DND-41 (cell line): ENCODE data around the gene GRID2IP.

Experiments used
- ATAC-seq: fragments of 200-7000 bp; cut with Tn5 transposase; 3 replicates; pipeline ENCODE4 v1.9.1; 2021; ENCODE audit warnings: low read depth; ENCODE audit not compliant: insufficient read depth
- DNase-seq: peaks from one replicate; pipeline ENCODE4 v3.0.0-alpha.2; 2020
- H2AFZ ChIP-seq: 2 replicates; pipeline ENCODE4 v1.6.0; 2012; ENCODE audit warnings: low read depth, low read length
- H3K27ac ChIP-seq: 2 replicates; pipeline ENCODE4 v1.5.1; 2012; ENCODE audit warnings: low read length, inconsistent platforms
- H3K27me3 ChIP-seq: fragments of 200-600 bp; sonication (generic); 2 replicates; pipeline ENCODE4 v1.6.0; 2012; ENCODE audit warnings: low read length, mild to moderate bottlenecking, inconsistent platforms; ENCODE audit not compliant: insufficient read depth, poor library complexity
- H3K36me3 ChIP-seq: 2 replicates; pipeline ENCODE4 v1.5.1; 2012; ENCODE audit warnings: low read length, inconsistent platforms; ENCODE audit not compliant: insufficient read depth
- H3K4me1 ChIP-seq: 2 replicates; pipeline ENCODE4 v1.5.1; 2012; ENCODE audit warnings: mild to moderate bottlenecking, low read length; ENCODE audit not compliant: insufficient read depth
- H3K4me2 ChIP-seq: 2 replicates; pipeline ENCODE4 v1.6.0; 2012; ENCODE audit warnings: mild to moderate bottlenecking, moderate library complexity, low read length, inconsistent platforms; ENCODE audit not compliant: insufficient read depth
- H3K4me3 ChIP-seq, 2 experiments: fragments of 200-600 bp in 1 of 2; shearing (Covaris generic) in 1 of 2; 2 replicates each; pipeline ENCODE4 v1.5.1; 2012 to 2016; ENCODE audit warnings: inconsistent platforms in 2 of 2, low read length in 2 of 2, mild to moderate bottlenecking in 2 of 2, low read depth in 1 of 2, moderate library complexity in 1 of 2
- H3K79me2 ChIP-seq: 2 replicates; pipeline ENCODE4 v1.6.0; 2012; ENCODE audit warnings: low read length, inconsistent platforms; ENCODE audit not compliant: insufficient read depth
- H3K9ac ChIP-seq: 2 replicates; pipeline ENCODE4 v1.6.0; 2012; ENCODE audit warnings: low read depth, mild to moderate bottlenecking, inconsistent platforms, low read length, moderate library complexity
- H3K9me3 ChIP-seq: 2 replicates; pipeline ENCODE4 v1.5.1; 2012; ENCODE audit warnings: low read length, moderate library complexity, mild to moderate bottlenecking, inconsistent platforms; ENCODE audit not compliant: insufficient read depth, severe bottlenecking
- H4K20me1 ChIP-seq: 2 replicates; pipeline ENCODE4 v1.6.0; 2012; ENCODE audit warnings: low read length; ENCODE audit not compliant: insufficient read depth
- EZH2 ChIP-seq: IDR thresholded peaks from 3 replicates; pipeline ENCODE4 v1.6.1; 2012; ENCODE audit warnings: borderline replicate concordance, low read depth, mild to moderate bottlenecking, moderate library complexity, low read length, inconsistent platforms; ENCODE audit not compliant: severe bottlenecking
- TF ChIP-seq, protein P1 (sequence below): IDR thresholded peaks from 2 replicates; pipeline ENCODE4 v1.5.1; 2012; ENCODE audit warnings: borderline replicate concordance, low read length, moderate library complexity, mild to moderate bottlenecking; ENCODE audit not compliant: poor library complexity, severe bottlenecking; ENCODE audit errors: extremely low read depth

The GRID2IP gene

DNA sequence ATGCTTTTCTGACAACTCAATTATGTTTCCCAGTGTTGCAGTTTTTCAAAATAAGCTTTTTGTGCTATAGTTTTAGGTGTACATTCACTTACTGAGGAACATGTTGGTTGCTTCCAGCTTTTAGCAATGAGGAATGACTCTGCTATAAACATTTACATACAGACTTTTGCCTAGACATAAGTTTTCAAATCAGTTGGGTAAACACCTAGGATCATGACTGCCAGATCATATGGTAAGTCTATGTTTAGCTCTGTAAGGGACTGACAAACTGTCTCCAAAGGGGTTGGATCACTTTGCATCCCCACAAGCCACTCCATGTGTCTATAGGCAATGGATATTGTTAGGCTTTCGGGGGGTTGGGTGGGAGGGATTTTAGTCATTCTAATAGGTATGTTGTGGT lies 10.8 kb upstream of the GRID2IP start:
- H3K4me1 ChIP-seq: no peaks in the 10 kb centered on the region
- H3K27me3 ChIP-seq: no peaks in the 10 kb centered on the region
- H3K36me3 ChIP-seq: no peaks in the 10 kb centered on the region
- no peak for ATAC-seq
- no peak overlapping the region for H2AFZ ChIP-seq
- no peak for DNase-seq
- no peaks in the 10 kb centered on the region for H3K9me3 ChIP-seq
- no peak overlapping the region for H3K9ac ChIP-seq
- H3K79me2 ChIP-seq: no peaks in the 10 kb centered on the region
- TF ChIP-seq, protein P1, sequence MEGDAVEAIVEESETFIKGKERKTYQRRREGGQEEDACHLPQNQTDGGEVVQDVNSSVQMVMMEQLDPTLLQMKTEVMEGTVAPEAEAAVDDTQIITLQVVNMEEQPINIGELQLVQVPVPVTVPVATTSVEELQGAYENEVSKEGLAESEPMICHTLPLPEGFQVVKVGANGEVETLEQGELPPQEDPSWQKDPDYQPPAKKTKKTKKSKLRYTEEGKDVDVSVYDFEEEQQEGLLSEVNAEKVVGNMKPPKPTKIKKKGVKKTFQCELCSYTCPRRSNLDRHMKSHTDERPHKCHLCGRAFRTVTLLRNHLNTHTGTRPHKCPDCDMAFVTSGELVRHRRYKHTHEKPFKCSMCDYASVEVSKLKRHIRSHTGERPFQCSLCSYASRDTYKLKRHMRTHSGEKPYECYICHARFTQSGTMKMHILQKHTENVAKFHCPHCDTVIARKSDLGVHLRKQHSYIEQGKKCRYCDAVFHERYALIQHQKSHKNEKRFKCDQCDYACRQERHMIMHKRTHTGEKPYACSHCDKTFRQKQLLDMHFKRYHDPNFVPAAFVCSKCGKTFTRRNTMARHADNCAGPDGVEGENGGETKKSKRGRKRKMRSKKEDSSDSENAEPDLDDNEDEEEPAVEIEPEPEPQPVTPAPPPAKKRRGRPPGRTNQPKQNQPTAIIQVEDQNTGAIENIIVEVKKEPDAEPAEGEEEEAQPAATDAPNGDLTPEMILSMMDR: no peak
- H3K4me2 ChIP-seq: no peak overlapping the region
- no peaks in the 10 kb centered on the region for H4K20me1 ChIP-seq
- no peak overlapping the region for H3K27ac ChIP-seq
- no peak overlapping the region for H3K4me3 ChIP-seq

DNA sequence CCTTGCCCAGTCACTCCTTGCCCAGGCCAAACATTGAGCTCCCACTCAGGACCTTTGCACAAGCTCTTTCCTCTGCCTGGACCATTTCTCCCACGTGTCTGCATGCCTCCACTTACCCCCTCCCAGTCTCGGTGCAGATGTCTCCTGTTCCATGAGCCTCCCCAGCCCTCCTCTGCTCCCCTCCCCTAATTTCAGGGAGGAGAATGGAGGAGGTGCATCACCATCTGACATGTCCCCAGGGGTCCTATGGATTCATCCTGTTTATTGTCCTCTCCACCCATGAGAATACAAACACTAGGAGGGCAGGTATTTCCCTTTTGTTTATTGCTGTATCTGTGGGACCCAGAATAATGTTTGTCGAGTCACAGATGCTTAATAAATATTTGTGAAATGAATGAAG lies 8.6 kb upstream of the GRID2IP start:
- ATAC-seq: no peak
- no peak overlapping the region for H3K4me2 ChIP-seq
- H3K79me2 ChIP-seq: no peaks in the 10 kb centered on the region
- TF ChIP-seq, protein P1: no peak
- no peak overlapping the region for H3K27ac ChIP-seq
- no peak for DNase-seq
- no peaks in the 10 kb centered on the region for H3K4me1 ChIP-seq
- no peak overlapping the region for H3K4me3 ChIP-seq
- no peaks in the 10 kb centered on the region for H3K27me3 ChIP-seq
- H3K9ac ChIP-seq: no peak overlapping the region
- H3K9me3 ChIP-seq: no peaks in the 10 kb centered on the region
- H4K20me1 ChIP-seq: no peaks in the 10 kb centered on the region
- H2AFZ ChIP-seq: no peak overlapping the region
- H3K36me3 ChIP-seq: no peaks in the 10 kb centered on the region

DNA sequence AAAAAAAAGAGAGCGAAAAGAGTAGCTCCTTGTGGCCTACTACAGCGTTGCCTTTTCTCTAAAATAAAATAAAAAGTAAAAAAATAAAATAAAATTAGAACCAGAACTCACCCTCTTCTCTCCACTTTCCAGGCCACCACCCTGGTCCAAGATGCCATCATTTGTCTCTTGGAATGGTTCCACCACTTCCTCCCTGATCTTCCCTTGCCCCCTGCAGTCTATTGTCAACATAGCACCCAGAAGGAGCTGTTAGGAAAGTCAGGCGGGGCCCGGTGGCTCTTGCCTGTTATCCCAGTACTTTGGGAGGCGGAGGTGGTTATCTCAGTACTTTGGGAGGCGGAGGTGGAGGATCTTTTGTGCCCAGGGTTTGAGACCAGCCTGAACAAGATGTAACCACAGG lies 7.6 kb upstream of the GRID2IP start:
- H3K4me3 ChIP-seq: no peak overlapping the region
- no peaks in the 10 kb centered on the region for H3K79me2 ChIP-seq
- H4K20me1 ChIP-seq: no peaks in the 10 kb centered on the region
- no peaks in the 10 kb centered on the region for H3K4me1 ChIP-seq
- peak; percentile 70 for ATAC-seq
- TF ChIP-seq EZH2: no peak
- TF ChIP-seq, protein P1: peak; percentile 68
- H3K9ac ChIP-seq: no peak overlapping the region
- H2AFZ ChIP-seq: no peak overlapping the region
- no peaks in the 10 kb centered on the region for H3K27me3 ChIP-seq
- no peaks in the 10 kb centered on the region for H3K36me3 ChIP-seq
- DNase-seq: peak; percentile 30
- H3K9me3 ChIP-seq: no peaks in the 10 kb centered on the region
- no peak overlapping the region for H3K27ac ChIP-seq
- H3K4me2 ChIP-seq: no peak overlapping the region

DNA sequence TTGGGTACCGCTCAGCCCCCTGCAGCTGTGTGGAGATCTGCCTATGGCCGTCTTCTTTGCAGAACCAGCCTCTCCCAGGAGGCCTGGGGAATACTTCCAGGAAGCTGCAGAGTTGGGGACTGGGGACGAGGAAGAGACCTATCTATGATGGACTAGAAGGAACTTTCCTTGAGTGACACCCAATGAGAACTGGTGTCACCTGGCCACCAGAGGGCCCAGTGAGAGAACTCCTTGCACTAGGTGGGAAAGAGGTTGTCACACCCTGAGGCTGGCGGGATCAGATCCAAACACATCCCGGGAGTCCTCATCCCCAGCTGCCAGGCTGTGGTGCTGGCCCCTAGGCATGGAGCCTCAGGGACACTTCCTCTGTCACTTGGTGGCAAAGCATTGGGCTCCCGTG lies 4.9 kb upstream of the GRID2IP start:
- H4K20me1 ChIP-seq: no peaks in the 10 kb centered on the region
- ATAC-seq (no peak), DNase-seq (no peak)
- H3K4me1 ChIP-seq: no peaks in the 10 kb centered on the region
- no peaks in the 10 kb centered on the region for H3K9me3 ChIP-seq
- H3K4me3 ChIP-seq: no peak overlapping the region
- H3K27me3 ChIP-seq: no peaks in the 10 kb centered on the region
- H3K9ac ChIP-seq: no peak overlapping the region
- H3K27ac ChIP-seq: no peak overlapping the region
- no peaks in the 10 kb centered on the region for H3K36me3 ChIP-seq
- no peaks in the 10 kb centered on the region for H3K79me2 ChIP-seq
- no peak for TF ChIP-seq EZH2
- TF ChIP-seq, protein P1: peak; percentile 37
- H2AFZ ChIP-seq: no peak overlapping the region
- H3K4me2 ChIP-seq: no peak overlapping the region
